Fibroblast of skin of back (primary cell): ENCODE measurements around the gene HDAC7.
"Not testable (repeated sequence)": the region's sequence is repeated elsewhere in the genome, so short reads cannot be mapped to it uniquely, and the experiment has no call there.

Experiments
- DNase-seq: peaks from one replicate; pipeline ENCODE4 v3.0.0-alpha.2; 2013

Gene HDAC7

GRCh38 chr12:47811581-47812484 is 7.9 kb downstream of the HDAC7 start:
- DNase-seq: peak; percentile 84

GRCh38 chr12:47811072-47811396 is 8.7 kb downstream of the HDAC7 start:
- DNase-seq: no peak

- not testable (repeated sequence) for DNase-seq
Observed at GRCh38 chr12:47809518-47809917, 10.2 kb downstream of the HDAC7 start.

- DNase-seq: no peak
Observed at GRCh38 chr12:47808574-47809365, 10.9 kb downstream of the HDAC7 start.

- peak; percentile 57 for DNase-seq
Observed at GRCh38 chr12:47808050-47808449, 11.7 kb downstream of the HDAC7 start.

- no peak for DNase-seq
Observed at GRCh38 chr12:47807338-47807737, 12.4 kb downstream of the HDAC7 start.

- DNase-seq: no peak
Observed at GRCh38 chr12:47805417-47805816, 14.3 kb downstream of the HDAC7 start.

- no peak for DNase-seq
Observed at GRCh38 chr12:47804171-47804570, 15.5 kb downstream of the HDAC7 start.

- no peak for DNase-seq
Observed at GRCh38 chr12:47803191-47803875, 16.4 kb downstream of the HDAC7 start.

- no peak for DNase-seq
Observed at GRCh38 chr12:47802312-47802711, 17.4 kb downstream of the HDAC7 start.

- no peak for DNase-seq
Observed at GRCh38 chr12:47801904-47802246, 17.8 kb downstream of the HDAC7 start.

GRCh38 chr12:47801170-47801903 is 18.4 kb downstream of the HDAC7 start:
- no peak for DNase-seq

- DNase-seq: no peak
Observed at GRCh38 chr12:47800582-47800981, 19.1 kb downstream of the HDAC7 start.

- no peak for DNase-seq
Observed at GRCh38 chr12:47799357-47799955, 20.2 kb downstream of the HDAC7 start.

- no peak for DNase-seq
Observed at GRCh38 chr12:47798382-47798948, 21.2 kb downstream of the HDAC7 start.

GRCh38 chr12:47797441-47797840 is 22.3 kb downstream of the HDAC7 start:
- DNase-seq: no peak

GRCh38 chr12:47795814-47796411 is 23.8 kb downstream of the HDAC7 start:
- no peak for DNase-seq

- no peak for DNase-seq
Observed at GRCh38 chr12:47795121-47795813, 24.4 kb downstream of the HDAC7 start.

GRCh38 chr12:47794679-47795078 is 25.0 kb downstream of the HDAC7 start:
- no peak for DNase-seq

- no peak for DNase-seq
Observed at GRCh38 chr12:47793015-47793681, 26.6 kb downstream of the HDAC7 start.
